Hepatocyte (in vitro differentiated cells): Measurements from ENCODE around the gene IPO11.

Experiments used
- CTCF ChIP-seq: fragments of 200-600 bp; sonication (generic); IDR thresholded peaks from 2 replicates; pipeline ENCODE4 v1.5.1; 2016; ENCODE audit warnings: antibody characterized with exemption, mild to moderate bottlenecking; ENCODE audit not compliant: poor library complexity
- EZH2 ChIP-seq: fragments of 200-600 bp; sonication (generic); IDR thresholded peaks from 2 replicates; pipeline ENCODE4 v1.6.1; 2016; ENCODE audit warnings: antibody characterized with exemption, mild to moderate bottlenecking, borderline replicate concordance
- EZH2phosphoT487 ChIP-seq: fragments of 200-600 bp; sonication (generic); IDR thresholded peaks from one replicate; pipeline ENCODE4 v1.6.1; 2018; ENCODE audit warnings: antibody characterized with exemption, mild to moderate bottlenecking, low read depth, moderate library complexity; ENCODE audit not compliant: unreplicated experiment, severe bottlenecking

- TF ChIP-seq CTCF: no peak
- TF ChIP-seq EZH2: no peak
- TF ChIP-seq EZH2phosphoT487: no peak
Observed at GRCh38 chr5:62564101-62564500, 151.5 kb downstream of the IPO11 start.
